M059J (cell line): ENCODE measurements around the gene COA6. TPM values are rescaled to one million over a fixed set of nuclear protein-coding genes. Genes with fewer than 3 reads are reported as not detected.

ENCODE experiments used
- DNase-seq: peaks from one replicate; pipeline ENCODE4 v3.0.0-alpha.2; 2012; ENCODE audit warnings: low read depth
- total RNA-seq: library from RNA; depleted of rRNA; stranded (reverse); fragments of >200 nt; shearing (Covaris generic); gene quantifications from 2 replicates; pipeline ENCODE4 v1.2.3, GENCODE V29; 2014; rRNA removed

Gene COA6
- total RNA-seq, 1 experiment from 2014 or later: 63.8 TPM

DNA sequence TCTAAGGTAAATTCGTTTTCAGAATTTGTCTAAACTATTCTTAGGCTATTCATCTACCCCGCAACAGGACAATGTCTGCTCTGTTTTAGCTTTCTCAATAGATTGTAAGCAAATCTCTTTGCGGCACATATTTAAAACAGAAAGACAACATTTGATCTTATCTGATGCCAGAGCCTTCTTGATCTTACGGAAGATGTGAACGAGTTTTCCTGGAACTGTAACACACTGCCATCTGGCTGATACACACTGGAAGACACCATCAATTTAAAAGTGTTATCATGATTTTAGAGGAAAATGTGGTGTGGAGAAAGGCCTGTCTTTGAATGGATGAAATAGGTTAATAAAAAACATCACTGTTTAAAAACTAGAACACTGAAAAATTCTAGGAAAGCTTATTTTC lies 36.1 kb downstream of the COA6 start:
- DNase-seq: no peak

DNA sequence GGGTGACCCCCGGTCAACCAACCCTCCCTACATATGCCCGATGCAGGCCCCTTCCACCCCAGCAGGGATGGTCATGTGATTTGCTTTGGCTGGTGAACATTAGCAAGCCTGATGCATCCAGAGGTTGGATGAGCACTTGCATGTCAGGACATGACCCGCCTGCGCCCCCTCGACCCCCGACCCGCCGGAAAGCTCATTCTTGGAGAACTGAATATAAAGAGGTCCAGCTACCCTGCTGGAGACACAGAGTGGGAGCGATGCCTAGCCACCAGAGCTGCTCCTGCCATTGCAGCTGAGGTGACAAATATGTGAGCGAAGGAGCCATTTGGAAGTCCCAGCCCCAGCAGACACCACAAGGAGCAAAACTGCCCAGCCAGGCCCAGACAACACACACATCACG lies 39.6 kb downstream of the COA6 start:
- DNase-seq: no peak

DNA sequence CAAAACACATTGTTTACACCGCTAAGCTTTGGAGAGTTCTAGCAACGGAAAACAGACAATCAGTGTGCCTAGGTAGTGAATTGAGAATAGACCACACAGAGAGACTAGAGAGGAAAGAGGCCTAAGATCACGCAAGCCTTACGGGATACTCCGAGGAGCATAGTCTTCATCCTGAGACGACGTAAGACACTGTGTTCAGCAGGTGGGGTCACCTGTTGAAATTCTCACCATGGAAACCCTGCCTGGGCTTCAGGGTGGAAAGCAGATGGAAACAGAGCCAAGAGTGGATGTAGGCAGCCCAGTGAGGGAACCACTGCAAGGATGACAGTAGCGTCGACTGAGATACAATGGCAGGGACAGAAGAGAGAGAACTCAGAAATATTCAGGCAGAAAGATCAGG lies 40.2 kb downstream of the COA6 start:
- no peak for DNase-seq

DNA sequence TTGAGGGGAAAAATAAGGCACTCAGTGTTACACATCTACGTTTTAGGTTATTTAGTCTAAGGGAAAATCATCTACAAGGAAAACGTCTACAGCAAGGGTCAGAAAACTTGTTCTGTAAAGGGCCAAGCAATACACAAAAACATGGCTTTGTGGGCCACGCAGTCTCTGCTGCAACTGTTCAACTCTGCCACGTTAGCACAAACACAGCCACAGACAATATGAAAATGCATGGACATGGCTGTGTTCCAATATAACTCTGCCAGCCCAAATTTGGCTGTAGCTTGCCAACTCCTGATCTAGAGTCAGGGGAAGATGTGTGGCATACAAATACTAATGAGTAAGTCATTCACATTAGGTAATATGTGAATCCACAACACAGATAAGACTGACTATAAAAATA lies 40.7 kb downstream of the COA6 start:
- DNase-seq: no peak

DNA sequence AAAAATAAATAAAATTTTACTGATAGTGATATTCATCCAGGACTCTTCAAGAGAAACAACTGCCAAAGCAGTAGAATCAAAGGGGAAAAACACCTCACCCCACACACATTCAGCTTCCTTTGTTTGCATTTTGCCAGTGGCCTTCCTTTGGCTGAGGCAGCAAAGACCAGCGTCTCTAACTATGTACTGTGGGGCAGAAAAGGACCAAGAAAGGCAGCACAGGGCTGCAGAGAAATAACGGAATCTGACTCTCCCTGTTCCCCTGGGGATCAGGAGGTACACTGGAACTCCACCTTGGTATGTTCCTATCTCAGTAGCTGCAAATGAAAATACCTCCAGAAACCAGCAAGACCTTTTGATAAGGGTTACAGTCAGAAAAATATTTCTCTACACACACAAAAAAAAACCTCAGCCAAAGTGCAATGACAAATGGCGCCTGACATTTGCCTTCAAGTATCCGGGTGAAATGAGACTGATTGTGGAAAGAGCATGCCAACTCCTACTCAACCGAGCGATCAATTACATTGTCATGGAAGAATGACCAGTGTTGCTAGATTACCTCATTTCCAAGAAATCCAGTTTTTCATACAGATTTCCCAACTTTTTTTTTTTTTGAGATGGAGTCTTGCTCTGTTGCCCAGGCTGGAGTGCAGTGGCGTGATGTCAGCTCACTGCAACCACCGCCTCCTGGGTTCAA lies 54.8 kb downstream of the COA6 start:
- no peak for DNase-seq

DNA sequence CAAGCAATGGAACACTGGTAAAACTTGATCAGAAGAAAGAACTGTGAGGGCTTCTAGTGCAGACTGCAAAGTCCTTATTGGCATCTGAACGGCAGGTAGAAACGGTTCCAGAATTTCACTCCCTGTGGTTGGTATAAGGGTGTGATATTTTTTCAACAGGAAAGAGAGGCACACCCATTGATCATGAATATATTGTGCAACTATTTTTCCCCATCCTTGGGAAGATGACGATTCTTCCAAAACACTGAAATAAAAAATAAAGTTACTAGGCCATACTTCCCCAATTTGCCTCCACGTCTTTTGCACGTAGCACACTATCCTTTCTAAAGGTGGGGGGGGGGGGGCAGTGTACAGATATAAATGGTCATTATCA lies 56.2 kb downstream of the COA6 start:
- DNase-seq: no peak

DNA sequence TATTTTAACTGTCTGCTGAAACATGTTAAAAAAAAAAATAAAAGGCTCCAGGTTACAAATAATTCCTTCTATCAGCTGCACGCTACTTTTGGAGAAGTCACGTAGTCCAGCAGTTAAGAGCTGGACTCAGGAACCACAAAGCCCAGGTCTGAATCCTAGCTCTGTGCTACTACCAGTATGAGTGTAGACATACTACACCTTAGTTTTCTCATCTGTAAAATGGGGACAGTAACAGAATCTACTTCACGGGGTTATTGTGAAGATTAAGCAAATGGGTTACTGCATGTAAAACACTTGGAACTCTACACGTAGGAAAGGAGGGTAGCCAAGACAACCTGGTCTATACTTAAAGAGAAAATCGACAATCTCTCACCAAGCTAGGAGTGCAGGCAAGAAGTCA lies 57.4 kb downstream of the COA6 start:
- DNase-seq: no peak

DNA sequence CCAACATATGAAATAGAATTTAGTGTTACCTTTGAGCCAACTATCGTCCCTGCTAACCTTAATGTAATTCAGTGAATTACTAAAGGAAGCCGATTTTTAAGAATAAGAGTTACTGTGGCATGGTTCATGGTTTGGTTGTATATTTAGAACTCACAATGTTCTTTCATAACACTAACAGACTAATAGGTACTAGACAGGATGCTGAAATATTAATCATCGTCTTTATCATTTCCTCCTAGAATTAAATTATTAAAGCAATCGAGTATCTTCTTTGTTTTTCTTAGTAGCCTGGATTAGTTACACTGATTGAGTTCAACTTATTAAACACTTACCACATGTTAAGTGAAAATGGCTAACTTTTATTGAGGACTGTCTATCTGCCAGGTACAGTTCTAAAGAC lies 58.0 kb downstream of the COA6 start:
- DNase-seq: no peak

DNA sequence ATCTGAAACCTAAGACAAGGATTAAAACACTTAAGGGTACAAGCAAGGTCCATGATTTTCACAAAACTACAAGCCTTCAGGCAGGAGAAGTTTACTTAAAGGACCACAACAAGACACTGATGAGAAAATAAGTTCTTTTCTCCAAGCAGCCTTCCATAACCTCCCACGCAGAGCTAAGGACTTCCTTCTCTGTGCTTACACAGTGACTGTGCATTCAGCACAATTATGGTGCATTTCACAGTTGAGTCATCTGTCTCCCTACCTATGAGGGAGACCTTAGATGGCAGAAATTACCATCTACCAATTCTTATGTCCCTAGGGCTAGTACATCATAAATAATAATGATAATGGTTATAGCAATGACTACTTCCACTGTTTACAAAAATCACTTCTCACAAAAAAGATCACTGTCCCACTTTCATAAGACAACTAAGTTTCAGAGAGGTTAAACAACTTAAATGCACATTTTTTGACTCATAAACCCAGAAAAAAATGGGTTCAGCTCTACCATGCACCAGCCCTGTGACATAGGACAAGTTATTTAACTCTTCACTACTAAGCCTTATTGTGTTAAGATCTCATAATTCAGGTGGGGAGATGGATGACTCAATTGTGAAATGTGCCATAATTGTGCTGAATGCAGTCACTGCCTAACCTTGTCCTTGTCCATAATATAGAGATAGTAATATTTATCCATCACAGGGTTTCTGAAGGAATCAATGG lies 60.5 kb downstream of the COA6 start:
- peak; percentile 60 for DNase-seq

Other genes starting within 250 kb of the COA6 start
- 17.1 and 27.3 TPM in 2 replicates for gene TARBP1, start 105.7 kb downstream of the COA6 start, total RNA-seq
- gene IRF2BP2, start 236.7 kb downstream of the COA6 start, total RNA-seq: 49.0 and 84.1 TPM in 2 replicates